Amniotic epithelial cell (primary cell): ENCODE measurements around the gene BTBD7.
"Not testable (repeated sequence)": the region's sequence is repeated elsewhere in the genome, so short reads cannot be mapped to it uniquely, and the experiment has no call there.

Experiments used
- DNase-seq: peaks from one replicate; pipeline ENCODE4 v3.0.0-alpha.2; 2010; ENCODE audit warnings: low read depth

The BTBD7 gene

GRCh38 chr14:93245764-93246420 lies 86.9 kb downstream of the BTBD7 start:
- peak; percentile 60 for DNase-seq

GRCh38 chr14:93240678-93241000 lies 92.2 kb downstream of the BTBD7 start:
- no peak for DNase-seq

DNA sequence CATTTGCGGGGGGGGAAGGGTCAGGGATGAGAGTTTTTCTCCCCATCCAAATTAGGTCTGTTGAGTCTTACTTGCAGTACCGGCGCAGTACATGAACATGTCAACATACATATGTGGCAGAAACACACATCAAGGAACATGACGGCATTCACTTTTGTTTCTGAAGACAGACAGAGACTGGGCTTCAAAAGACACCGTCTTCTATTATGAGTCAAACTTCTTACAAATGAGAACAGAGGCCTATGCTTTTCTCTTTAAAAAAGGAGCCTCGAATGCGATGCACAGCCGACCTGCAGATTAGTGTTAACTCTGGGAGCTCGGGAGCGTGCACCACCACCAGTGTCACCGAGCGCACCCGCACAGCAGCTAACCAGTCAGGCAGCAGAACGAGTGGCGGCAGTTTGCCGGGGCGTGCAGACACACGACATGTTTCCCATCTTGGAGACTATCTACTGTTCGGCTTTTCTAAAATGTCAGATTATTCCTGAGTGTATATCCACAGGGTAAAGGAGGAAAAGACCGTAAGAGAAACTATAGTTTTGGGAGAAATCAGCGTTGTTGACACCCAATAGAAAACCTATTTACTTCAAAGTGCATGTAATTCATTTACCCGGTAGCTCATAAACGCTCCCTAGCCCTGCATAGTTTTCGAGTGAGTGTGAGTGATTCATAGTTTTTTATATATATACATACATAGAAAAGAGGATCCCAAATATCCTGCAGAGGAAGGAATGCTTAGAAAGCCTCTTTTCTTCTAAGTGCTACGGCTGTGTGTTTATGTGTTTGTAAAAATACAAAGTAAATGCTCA lies 92.8 kb downstream of the BTBD7 start:
- DNase-seq: peak; percentile 71

DNA sequence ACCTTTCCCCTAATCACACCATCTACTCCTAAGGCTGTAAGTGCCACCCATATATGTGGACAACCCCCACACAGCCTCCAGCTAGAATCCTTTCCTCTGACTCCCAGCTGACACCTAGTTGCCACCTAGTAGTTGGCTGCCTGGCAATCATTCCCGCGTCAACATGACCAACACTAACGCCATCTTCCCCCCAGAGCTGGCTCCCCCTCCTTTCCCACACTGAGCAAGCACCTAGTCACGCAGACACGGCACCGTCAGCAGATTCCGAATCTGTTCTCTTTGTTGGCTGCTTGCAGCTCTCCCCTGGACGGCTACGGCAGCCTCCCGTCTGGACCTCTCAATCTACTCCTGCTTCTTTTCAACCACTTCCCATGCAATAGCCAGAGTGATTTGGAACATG lies 98.0 kb downstream of the BTBD7 start:
- DNase-seq: peak; percentile 77

- DNase-seq: not testable (repeated sequence)
Measured at GRCh38 chr14:93233078-93233477, 99.8 kb downstream of the BTBD7 start.

DNA sequence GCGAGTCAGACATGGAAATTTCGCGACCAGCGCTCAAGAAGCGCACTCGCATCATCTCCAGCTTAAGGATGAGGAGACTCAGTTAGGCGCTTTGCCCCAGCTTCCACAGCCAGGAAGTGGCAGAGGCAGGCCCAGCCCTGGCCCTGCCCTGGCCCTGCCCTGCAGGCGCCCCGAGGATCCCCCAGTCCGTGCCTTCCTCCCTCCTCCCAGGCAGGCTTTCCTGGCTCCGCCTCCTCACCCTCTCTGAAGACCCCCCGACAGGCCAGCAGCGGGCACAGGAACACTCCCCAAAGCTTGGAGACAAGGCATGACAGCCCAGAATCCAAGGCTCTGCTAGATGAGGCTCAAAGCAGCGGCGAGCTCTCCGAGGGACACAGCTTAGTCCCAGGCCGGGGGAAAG lies 100.7 kb downstream of the BTBD7 start:
- no peak for DNase-seq

DNA sequence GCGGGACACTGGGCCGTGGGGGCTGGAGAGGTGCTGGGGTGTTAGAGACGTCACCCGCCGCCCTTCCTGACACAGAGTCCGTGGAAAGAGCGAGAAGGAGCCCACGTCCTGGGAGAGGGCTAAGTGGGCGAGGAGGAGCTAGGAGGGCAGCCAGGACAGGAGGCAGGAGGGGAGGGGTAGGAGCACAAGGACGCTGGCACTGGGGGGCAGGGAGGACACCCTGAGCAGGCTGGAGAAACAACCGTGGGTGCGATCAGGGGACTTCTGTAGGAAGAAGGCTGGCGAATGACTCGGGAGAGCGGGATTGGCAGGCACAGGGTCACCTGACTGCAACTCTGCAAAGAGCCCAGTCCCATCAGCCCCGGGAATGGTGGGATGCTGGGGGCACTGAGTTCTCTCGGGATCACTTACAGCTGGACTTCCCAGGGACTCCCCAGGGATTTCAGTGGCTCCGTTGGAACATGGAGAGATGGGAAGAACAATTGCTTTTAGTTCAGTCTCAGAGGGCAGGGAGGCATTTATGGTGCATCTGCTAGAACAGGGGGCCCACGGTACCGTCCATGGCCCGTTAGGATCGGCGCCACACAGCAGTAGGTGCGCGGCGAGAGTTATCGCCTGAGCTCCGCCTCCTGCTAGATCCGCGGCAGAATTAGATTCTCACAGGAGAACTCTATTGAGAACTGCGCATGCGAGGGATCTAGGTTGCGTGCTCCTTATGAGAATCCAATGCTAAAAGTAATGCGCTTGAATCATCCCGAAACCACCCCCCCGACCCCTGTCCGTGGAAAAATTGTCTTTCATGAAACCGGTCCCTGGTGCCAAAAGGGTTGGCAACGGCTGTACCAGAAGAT lies 101.5 kb downstream of the BTBD7 start:
- DNase-seq: peak; percentile 44

DNA sequence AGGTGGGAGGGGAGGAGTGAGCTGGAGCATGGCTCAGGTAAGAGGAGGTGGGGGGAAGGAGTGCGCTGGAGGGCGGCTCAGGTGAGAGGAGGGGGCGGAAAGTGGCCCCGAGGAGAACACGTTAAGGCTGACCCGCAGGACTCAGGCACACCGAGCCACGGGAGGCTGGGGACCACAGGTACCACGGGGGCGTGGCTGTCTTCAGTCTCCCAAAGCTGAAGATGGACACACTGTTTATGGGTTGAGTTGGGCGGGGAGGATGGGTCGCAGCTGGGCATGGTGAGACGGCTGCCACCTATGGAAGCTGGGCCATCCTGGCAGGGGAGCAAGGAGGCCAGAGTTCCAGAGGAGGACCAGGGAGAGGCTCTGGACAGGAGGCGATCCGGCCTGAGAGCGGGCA lies 102.3 kb downstream of the BTBD7 start:
- DNase-seq: no peak

DNA sequence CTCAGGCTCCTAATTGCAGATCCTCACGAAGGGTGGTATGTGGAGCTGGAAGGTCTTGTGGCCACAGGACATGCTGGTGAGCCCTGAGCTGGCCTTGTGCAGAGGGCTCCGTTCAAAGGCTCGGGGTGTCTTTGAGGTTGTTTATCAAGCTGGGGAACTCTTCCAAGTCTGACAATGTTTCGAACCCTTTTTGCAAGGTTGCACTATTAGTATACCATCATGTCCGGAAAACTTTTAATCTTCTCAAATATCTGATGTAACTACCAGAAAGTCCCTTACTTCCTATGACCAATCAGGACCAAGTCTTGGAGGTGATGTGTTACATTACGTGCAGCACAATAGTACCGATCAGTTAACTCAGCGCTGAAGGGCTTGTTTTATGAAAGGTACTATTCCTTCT lies 104.3 kb downstream of the BTBD7 start:
- no peak for DNase-seq

DNA sequence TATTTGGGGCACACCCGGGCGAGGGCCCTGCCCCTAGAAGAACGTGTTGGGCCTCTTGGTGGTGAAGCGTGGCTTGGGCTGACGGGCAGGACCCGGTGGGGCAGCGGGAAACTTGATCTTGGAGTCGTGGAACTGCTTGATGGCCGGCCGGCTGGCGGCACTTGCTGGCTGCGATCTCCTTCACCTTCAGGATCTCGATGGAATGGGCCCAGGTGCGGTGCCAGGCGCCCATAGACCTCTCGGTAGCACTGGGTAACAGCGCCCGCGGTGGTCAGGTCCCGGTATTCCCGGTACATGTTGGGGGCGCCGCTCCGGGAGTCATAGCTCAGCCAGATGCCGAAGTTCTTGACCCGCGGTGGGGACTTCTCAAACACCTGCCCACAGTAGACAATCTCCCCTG lies 109.3 kb downstream of the BTBD7 start:
- DNase-seq: no peak

DNA sequence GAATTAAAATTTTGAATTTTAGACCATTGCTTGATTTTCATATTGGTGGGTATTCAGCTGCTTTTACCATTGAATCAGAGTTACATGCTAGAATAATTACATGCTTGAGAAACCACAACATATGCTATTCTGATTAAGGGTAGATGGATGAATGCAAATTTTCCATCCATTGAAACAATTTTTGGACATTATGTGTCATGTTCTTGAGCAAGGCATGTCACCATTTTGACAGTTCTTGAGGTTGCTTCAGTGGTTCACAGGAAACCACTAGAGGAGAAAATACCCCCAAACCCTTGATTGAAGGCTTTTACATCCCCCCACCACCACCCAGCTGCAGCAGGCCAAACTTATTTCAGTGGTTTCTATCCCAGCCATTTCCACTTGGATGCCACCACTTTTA lies 112.3 kb downstream of the BTBD7 start:
- no peak for DNase-seq

DNA sequence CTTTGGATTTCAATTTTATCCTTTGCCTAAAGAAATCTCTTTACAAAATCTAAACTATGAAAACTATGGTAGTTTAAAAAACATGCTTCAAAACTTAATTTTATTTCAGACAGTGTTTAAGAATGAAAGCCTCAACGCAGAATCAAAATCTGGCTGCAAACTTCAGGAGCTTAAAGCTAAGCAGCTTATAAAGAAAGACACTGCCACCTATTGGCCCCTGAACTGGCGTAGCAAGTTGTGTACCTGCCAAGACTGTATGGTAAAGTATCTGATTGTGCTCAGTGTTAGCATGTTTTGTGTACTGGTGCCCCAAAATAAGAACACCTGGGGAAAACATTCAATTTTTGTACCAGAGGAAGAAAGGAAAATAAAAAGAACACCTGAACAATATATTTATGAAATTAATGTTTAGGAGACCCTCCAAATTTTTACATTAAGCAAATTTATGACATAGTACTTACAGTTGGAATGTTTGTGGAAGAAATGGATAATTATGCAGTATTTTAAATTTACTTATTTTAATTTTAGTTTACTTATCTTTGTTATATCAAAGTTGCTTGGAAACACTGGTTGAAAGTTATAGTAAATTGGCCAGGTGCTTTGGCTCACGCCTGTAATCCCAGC lies 113.6 kb downstream of the BTBD7 start:
- peak; percentile 73 for DNase-seq

GRCh38 chr14:93214598-93214997 lies 118.2 kb downstream of the BTBD7 start:
- DNase-seq: no peak

DNA sequence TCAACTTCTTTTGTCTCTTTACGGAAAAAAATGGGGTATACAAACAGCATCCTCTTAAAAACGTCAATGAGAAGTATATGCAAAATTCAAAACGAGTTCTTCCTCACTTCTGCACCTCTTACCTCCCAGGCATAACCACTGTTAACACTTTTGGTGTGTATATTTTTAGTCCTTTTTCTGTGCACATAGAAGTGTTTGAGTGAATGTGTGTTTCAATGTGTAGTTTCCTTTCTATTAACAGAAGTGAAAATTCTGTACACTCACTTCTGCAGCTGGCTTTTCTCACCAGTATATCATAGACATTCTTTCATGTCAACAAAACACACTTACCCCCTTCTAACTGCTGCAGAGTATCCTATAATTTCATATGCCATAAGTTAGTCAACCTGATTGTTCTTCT lies 120.4 kb downstream of the BTBD7 start:
- no peak for DNase-seq

- peak; percentile 44 for DNase-seq
Measured at GRCh38 chr14:93207468-93208308, 125.1 kb downstream of the BTBD7 start.

GRCh38 chr14:93206793-93207467 lies 125.9 kb downstream of the BTBD7 start, which contains the start of the genes GON7 and UBR7:
GON7 (minus strand) TSS chr14:93207065; CDS start chr14:93207037, 28 bp downstream.
UBR7 (plus strand) TSS chr14:93207256; CDS start chr14:93207292, 36 bp downstream.
- peak; percentile 95 for DNase-seq

DNA sequence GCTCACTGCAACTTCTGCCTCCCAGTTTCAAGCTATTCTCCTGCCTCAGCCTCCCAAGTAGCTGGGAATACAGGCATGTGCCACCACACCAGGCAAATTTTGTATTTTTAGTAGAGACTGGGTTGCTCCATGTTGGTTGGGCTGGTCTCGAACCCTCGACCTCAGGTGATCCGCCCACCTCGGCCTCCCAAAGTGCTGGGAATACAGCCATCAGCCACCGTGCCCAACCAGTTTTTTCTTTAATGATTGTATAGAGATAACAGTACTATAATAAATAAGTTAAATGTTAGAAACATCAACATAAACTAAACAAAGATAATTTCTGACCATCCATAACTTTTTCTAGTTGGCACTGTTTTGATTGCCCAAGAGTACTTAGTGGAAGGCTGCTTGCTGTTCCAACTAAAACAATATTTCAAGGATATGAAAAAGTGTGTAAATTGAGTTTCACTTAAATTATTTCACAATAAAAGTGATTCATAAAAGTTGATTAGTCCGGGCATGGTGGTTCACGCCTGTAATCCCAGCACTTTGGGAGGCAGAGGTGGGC lies 131.6 kb downstream of the BTBD7 start:
- DNase-seq: peak; percentile 68

- no peak for DNase-seq
Measured at GRCh38 chr14:93200553-93200952, 132.3 kb downstream of the BTBD7 start.

DNA sequence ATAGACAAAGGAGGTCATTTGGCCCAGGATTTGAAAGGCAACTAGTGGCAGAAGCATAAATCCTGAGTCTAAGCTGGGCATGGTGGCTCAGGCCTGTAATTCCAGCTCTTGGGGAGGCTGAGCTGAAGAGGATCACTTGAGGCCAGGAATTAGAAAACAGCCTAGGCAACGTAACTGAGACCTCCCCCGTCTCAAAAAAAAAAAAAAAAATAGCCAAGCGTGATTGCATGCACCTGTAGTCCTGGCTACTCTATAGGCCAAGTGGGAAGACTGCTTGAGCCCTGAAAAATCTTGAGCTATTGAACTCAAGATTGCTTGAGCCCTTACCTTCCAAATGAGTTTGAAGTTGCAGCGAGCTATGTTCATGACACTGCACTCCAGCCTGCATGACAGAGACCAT lies 133.8 kb downstream of the BTBD7 start:
- no peak for DNase-seq

GRCh38 chr14:93195316-93195999 lies 137.4 kb downstream of the BTBD7 start:
- no peak for DNase-seq
